GM19043 (cell line): ENCODE data around the gene ISG20L2.

ENCODE experiments used
- ATAC-seq: cut with Tn5 transposase; IDR thresholded peaks from one replicate; pipeline ENCODE4 v1.9.1; 2021; ENCODE audit warnings: low read depth; ENCODE audit not compliant: unreplicated experiment

Gene ISG20L2

DNA sequence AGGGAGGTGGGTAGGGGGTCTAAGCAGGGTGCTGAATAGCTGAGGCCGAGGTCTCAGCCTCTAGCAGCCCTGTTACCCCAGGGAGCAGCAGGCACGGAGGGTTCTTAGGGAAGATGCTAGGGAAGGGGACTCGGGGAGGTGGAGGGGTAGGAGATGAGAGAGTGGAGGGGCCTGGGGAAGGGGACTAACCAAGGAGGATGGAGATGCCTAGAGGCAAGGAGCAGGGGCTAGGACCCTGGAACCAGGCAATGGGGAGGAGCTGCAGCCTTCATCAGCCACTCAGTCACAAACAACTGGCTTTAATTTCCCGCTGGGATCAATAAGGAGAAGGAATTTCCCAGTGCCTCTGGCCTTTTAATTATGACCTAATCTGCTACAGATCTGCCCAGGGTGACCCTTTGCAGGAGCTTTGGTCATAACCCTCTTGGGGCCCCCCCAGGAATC lies 20.3 kb downstream of the ISG20L2 start:
- no peak for ATAC-seq

DNA sequence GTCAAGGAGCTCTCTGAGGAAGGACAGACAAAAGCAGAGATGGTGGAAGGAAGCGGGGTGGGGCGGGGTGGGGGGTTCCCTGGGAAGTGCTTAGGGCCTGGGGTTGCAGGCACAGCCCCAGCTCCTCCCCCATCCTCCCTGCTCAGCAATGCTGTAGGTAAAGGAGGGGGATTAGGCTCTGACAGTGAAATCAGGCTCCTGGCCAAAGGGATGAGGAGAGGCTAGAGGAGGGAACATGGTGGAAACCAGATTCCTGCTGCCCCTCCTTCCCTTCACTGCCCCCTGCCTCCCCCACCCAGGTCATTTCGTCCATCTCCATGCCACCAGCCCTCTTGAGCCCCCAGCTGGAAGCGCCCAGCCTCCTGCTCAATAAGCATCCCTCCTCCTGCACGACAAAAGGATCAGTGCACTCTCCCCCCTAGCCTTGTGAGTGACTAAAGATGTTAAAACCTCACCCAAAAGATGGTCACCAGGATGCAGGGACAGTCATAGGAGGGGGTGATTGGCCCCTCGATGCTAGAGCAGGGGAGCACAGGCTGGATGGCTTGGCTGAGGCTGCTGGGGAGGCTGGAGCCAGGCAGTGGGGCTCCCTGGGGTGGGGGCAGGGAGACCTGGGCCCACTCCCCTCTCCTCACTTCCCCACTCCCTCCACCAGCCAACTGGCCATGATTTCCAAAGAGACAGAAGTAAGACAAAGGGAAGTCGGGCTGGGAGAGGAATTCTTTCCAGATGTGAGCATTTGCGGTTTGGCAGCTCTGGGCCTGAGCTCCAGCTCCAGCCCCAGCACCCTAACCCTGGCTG lies 20.9 kb downstream of the ISG20L2 start:
- no peak for ATAC-seq

DNA sequence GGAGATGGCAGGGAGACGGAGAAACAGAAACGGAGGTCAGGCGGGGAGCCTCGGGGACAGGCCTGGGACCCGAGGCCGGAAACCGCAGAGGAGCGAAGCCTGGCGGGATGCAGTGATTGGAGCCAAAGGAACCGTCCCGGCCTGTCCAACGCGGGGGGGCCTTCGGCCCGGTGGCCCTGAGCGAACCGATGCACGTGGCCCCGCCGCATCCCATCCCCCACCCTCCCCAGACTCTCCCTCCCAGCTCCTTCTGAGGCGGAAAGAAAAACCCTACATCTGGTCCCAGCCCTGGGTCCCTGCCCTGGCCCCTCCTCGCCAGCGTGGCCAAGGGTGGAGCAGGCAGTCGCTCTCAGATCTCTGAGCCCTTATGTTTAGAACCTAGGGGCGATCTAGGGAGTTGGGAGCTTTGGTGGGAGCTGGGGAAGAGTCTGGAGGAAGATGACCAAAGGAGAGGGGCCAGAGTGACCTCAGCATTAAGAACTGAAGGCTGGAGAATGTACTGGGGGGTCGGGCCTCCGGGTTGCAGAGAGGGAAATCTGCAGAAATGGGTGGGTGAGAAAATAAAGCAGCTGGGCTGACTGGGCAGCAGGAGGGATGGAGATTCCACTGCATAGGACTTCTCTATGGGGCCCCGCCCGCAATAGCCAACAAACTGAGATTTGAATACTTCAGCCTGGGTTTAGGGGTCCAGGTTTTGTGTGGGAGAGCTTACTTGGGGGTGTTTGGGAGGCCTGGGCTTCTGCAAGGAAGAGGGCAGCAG lies 21.7 kb downstream of the ISG20L2 start:
- ATAC-seq, result no peak

DNA sequence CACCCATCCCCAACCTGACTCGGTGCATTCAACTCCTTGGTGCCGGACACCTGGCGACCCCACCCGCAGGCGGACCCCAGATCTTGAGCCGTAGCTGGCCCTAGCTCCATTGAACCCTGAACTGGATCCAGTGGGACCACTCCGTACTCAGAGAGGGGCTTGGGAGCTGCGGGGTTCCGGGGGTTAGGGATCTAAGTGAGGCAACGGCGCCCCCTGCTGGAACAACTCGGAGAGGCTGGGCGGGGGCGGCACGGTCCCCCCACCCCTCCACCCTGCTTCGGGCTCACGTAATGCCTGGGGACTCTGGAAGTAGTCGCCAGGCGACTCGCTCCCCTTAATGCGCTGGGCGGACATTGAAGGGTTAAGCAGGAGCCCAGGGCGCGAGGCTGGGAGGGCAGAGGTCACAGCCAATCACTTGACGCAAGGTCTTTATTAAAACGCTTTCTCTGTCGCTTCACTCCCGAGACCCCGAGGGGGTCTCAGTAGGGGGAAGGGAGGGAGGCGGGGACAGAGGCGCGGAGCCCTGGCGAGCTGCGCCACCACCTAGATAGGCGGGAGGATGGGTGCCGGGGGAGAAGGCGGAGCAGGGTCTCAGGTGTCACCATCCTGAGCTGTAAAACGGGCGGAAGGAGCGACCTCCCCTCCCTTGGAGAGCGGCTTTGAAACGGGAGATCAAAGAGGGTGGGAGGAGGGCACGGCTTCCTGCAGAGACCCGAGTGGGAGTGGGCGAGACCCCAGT lies 22.5 kb downstream of the ISG20L2 start:
- ATAC-seq, result no peak

DNA sequence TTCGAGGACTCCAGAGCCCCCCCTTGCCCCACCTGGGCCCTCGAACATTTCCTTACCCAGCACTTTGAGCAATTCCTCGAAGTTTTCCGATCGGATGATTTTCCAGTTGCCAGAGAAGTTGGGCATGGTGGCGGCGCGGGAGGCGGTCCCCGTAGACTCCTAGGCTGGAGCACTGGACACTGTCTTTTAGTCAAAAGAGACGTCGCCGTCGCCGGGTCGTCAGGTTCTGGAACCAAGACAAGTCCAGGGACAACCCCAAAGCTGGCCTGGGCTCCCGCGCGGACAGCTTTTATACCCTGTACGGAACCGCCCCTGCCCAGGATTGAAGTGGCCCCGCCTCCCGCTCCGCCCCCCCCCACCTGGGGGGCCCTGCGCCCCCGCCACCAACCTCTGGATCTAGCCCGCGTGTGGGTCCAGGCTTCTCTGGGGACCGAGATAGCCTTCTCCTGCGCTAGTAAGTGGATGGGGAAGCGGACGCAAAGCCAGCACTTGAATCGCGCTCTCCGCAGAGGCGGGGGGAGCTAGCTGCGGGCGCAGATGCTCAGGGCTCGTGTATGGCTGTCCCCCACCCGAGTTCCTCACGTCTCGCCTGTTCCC lies 23.1 kb downstream of the ISG20L2 start, which contains the start of gene CRABP2:
TSS of gene CRABP2 (minus strand) at position 263 of the 597 bp plus-strand sequence. CDS start at position 126, 137 bp downstream.
- no peak for ATAC-seq

DNA sequence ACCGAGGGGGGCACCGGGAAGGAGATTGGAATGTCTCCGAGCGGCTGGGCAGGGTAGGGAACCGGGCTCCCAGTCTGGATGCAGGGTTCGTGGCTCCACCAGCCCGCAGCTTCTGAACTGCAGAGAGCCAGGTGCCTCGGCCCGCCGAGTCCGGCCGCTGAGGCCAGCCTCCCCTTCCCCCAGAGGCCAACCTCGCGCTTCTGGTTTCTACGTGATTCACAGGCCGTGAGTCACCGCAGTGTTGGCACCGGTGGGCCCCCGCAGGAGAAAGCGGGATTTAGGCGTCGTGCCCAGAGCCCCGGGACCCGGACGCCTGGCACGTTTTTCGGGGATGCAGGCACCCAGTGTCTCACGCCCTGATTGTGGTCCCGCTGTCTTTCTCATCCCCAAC lies 23.6 kb downstream of the ISG20L2 start:
- ATAC-seq, result no peak

DNA sequence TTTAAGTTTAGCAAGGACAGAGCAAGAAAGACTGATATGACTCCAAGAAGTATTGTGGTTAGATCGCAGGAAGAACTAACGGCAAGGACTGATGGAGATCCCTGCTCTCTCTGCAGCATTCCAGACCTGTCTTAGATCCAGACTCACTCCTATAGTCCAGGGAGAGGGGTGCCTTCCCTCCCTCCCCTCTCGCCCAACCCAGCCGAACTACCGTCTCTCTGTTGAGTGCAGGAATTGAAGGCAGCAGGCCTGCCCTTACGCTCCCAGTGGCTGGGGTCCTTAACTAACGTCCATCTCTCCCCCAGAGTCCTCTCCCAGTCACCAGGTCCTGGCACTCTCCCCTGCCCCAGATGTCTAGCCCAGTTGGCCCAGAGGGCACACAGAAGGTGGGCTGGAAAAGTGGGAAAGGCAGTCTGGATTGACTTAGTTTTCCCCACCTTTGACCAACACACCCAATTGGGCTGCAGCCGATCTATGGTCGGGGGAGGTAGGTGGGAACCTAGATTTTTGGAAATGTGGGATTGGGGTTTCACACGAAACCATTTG lies 24.3 kb downstream of the ISG20L2 start:
- ATAC-seq, result no peak

DNA sequence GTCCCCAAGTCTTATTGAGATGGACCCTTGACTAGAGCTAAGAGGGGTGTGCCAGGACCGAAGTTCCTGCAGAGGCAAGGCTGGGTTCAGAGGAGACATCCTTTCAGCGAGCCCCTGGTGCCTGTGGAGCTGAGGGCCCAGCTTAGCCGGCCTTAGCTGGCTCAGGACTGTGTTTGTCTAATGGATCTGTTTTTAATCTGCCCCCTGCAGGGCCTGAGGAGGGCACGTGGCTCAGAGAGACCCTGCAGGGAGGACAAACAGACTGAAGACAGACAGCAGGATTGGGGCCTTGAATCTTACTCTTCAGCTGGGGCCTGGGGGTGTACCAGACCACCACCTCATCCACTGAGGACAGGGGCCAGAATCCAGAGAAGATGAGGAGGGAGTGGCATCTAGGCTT lies 24.8 kb downstream of the ISG20L2 start:
- no peak for ATAC-seq

DNA sequence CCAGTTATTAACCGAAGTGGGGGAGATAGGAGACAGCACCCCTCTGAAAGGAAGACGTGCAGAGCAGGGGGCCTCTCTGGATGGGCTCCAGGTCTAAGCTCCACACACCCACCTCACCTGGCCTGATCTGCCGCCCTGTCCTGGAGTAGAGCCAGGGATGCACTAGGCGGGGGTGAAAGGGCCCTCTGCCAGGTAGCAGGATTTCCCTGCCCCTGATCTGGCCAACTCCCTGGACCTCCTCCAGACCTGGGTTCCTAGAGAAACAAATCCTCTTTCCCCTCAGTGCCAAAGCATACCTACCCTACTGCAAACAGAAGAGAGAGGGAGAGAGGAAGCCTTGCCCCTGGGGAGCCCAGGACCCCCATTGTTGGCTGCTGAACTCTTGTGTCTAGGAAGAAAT lies 25.2 kb downstream of the ISG20L2 start:
- no peak for ATAC-seq

DNA sequence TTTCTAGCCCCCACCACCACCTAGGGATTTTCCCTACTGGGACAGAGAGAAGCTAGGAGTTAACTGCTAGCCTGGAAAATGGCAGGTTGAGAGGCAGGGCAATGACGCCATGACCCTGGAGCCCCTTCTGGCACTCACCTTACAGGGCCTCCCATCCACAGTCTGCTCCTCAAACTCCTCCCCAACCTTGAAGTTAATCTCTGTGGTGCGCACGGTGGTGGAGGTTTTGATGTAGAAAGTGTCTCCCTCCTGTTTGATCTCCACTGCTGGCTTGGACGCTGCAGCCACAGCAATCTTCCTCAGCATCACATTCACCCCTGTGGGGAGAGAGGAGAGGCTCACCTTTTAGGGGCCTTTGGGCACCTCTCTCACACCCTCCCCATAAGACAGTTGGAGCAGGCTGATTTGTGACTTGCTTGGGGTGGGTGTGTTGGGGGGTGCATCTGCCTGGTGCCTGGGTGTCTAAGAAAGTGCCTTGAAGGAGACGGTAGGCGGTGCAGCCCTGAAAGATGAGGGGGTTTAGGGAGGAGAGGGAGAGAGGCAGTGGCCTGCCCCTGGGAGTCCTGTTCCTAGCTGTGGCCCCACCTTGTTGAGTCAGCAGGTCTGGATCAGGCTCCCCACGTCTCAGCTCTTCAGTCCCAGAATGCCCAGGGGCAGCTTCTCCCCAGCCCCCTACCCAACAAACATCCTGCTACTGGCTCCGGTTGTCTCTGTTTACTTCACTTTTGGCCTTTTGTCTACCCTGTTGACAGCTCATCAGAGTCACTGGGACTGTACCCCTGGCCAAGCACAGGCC lies 27.6 kb downstream of the ISG20L2 start:
- ATAC-seq, result no peak

DNA sequence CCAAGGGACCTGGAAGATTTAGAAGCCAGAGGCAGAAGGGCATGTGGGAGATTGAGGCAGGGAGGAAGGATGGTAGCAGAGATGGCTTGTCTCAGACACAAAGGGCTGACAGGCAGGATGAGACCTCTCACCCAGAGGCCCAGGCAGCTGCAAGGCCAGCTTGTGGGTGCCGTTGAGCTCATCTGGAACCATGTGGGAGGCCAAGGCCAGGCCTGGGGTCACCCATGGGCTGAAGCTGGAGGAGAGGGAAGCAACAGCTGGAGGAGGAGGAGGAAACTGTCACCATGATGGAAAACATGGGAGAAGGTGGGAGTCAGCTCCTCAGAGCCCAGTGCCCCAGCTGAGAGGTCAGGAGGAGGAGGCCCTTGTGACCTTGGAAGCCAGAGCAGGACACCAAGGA lies 29.6 kb downstream of the ISG20L2 start:
- ATAC-seq, result no peak

DNA sequence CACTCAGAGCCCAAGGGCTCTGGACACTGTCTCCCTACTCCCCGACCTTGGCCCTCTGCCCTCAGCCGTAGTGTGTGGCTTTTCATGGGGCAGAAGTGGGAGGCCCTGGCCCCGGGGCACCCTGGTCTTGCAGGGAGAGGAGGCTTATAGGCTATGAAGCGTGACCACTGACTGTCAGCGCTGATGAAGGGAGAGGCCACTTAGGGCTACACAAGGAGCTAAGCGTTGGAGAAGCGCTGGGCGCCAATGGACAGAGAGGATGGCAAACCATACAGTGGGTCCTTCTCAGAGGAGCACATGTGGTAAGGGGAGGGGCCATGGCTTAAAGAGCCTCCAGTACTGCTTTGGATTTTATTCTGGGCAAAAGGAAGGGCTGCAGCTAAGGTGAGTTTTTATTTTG lies 31.1 kb downstream of the ISG20L2 start:
- no peak for ATAC-seq

DNA sequence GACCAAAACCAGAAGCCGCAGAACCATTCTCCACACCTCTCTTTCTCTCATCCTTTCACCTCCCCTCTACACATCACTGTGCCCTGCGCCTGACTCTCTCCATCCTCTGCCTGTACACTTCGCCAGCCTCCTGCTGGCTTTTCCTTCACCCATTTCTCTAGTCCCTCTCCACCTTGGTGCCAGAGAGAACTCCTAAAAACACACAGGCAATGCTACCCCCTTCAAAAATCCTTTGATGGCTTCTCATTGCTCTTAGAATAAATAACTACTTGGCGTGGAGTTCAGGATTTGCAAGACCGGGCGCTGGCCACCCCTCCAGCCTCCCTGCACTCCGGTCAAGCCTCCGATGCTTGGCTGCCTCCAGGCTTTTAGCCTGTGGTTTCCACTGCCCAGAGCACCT lies 31.8 kb downstream of the ISG20L2 start:
- ATAC-seq, result no peak

DNA sequence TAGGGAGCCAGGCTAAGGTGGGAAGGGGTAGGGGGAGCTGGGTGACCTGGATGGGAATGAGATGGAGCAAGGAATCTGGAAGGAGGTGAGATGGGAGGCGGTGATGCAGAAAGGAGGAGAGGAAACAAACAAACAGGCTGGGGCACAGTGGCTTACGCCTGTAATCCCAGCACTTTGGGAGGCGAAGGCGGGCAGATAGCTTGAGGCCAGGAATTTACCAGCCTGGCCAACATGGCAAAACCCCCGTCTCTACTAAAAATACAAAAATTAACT lies 33.9 kb downstream of the ISG20L2 start:
- no peak for ATAC-seq

DNA sequence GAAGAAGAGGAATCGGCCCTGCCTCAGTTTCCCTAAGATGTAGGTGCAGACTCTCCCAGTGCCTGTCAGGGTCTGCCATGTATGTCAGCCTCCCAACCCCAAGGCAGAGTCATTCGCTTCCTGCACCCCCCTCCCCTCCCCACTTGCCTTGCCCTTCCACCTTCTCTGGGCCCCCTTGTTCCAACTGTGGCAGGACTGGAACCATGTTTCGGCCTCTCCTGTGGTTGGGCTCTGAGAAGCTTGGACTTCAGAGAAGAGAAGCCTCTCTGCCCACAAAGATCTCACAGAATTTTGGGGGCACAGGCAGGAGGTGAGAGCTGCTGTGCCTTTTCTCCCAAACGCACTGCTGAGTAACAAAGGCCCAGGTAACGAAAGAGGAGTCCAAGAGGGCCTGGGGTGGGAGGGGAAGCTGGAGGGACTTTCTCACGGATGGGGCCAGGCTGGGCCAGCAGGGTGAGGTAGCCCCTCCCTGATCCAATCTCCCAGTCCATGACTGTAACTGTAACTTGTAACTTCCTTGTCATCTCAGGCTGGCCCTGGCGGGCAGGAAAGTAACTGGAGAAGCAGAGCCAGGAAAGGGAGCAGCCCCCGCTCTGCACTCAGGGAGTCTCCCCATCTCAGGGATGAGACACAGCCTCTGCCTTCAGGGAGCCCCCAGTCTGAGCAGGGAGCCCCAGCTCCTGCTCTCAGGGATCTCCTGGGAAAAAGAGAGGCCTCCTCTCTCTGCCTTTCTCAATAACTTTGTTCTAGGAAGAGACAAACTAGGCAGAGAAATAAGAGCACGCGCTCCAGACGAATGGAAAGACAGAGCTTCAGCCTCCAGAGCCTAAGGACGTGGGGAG lies 34.5 kb downstream of the ISG20L2 start:
- ATAC-seq, result no peak

DNA sequence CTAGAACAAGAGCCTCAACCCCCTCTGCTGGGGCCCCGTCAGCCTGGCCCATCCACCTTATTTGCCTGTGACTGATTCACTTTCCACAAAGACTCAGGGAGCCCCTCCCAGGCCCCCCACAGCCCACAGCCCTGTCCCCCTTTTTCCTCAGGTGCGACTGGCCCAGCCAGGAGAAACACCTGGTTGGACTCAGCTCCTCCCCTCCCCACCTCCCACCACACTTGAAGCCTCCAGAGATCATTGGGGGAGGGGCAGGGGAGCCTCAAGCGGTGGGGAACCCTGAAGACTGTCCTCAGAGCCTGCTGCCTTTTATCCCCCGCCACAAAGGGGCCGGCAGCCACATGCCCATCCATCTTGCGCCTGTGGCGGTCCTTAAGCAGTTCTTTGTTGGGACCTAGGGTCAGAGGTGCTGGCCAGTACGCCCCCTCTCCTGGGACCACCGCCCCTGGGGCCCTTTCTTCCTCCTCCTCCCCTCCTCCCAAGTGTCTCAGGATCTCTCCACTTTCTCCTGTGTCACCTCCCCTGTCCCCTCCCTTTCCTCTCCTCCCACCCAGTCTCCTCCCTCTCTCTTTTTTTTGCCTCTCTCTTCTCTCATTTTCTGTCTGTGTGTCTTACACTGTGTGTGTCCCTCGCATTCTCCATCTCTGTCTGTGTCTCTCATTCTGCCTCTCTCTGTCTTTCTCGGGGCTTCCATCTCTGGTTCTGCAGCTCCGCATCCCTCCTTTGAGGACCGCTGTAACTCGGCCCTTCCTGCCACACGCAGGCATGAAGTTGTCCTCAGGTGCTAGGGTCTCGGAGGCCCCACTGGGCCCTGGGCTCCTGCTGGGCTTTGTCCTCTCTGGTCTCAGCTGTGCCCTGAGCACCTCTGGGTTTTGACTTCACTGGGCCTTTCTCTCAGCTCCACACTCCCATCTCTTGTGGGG lies 35.4 kb downstream of the ISG20L2 start:
- no peak for ATAC-seq

DNA sequence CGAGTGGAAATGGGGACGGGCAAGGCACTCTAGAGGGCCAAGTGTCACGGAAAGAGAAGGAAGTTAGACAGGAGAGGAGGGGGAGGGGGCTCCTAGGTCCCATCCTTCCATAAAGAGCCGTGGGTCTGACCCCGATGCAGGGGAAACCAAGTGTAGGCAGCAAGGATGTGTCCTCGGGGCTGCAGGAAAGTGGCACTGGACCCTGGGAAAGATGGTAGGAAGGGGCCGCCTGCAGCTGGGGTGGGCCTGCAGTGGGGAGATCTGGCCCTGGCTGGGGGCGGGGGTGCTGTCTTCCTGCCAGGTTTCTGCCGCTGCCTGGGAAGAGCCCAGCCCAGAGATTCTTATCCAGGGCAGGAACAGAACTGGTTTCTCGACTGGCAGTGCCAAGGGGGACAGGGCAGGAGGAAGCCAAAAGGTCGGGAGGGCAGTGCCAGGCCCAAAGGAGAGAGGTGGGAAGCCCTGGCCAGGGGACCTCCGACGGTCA lies 36.1 kb downstream of the ISG20L2 start:
- ATAC-seq, result no peak
